ENCODE measurements around the gene FAM8A1.

Gene FAM8A1

GRCh38 chr6:17606606-17607005 lies 6.5 kb downstream of the FAM8A1 start:
- DNase-seq, result no peak

DNA sequence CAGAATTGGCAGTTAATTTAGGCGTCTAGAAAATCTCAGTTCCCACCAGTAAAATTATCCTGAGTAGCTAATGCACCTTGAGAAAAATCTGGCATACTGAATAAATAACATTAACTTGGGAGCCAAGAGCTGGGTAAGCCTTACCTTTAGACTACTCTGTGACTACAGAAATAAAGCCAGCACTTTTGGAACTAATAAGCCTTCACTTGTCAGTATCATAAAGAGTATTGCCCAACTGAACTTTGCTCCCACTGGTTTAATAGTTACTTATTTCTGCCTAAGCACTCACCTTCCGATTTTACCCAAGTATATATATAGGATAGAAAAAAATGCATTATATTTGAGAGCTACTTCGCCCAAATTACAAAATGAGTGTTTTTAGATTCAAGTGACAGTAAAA lies 10.7 kb downstream of the FAM8A1 start:
- no peak for DNase-seq

DNA sequence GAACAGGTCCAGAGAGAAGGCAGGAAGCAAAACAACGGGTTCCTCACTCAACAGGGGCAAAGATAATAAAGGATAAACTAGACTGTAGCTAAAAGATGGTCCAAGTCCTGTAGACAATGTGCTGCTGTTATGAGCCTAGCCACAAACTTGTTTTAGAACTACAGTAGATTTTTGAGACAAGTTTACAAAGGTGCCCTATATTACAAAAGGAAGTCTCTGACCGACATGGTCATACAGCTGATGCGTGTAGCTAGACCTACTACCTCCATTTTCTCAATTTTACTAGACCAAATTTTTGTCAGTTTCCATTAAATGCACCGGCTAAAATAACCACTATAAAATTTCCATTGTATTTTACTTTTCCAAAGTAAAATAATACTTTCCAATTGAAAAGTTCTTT lies 11.9 kb downstream of the FAM8A1 start:
- no peak for DNase-seq

GRCh38 chr6:17615794-17616193 lies 15.7 kb downstream of the FAM8A1 start:
- DNase-seq, result no peak

GRCh38 chr6:17621003-17621402 lies 20.9 kb downstream of the FAM8A1 start:
- no peak for DNase-seq

- no peak for DNase-seq
Observed at GRCh38 chr6:17622144-17622543, 22.0 kb downstream of the FAM8A1 start.

DNA sequence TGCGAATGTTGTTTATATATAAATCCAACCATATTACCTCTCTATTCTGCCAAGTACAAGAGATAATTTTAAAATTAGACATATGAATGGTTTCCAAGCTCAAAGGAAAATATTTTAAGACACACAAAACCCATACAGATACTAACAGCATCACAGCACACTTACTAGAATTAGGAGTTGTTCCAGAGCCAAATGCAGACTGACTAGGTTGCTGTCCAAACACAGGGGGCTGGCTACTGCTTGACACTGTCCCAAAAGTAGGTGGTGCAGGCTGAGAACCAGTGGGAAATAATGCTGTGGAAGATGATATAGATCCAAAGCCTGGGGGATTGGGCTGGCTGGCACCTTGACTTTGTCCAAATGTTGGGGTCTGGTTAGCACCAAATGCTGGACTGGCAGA lies 24.3 kb downstream of the FAM8A1 start:
- no peak for DNase-seq

DNA sequence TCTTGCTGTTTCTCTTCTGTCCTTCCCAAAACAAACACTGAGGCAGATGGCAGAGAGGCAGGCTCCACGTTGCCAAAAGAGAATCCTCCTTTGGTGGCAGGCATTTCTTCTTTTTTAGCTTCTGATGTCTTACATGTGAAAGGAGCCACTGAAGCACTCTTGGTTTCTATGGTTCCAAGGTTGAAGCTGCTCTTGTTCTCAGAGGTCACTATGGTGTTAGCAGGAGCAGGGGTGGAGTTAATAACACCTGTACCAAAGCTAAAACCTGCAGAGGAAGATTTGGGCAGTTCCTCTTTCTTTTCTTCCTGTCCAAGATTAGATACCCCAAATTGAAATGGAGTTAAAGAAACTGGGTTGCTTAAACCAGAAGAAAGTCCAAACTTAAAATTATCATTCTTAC lies 28.8 kb downstream of the FAM8A1 start:
- no peak for DNase-seq

DNA sequence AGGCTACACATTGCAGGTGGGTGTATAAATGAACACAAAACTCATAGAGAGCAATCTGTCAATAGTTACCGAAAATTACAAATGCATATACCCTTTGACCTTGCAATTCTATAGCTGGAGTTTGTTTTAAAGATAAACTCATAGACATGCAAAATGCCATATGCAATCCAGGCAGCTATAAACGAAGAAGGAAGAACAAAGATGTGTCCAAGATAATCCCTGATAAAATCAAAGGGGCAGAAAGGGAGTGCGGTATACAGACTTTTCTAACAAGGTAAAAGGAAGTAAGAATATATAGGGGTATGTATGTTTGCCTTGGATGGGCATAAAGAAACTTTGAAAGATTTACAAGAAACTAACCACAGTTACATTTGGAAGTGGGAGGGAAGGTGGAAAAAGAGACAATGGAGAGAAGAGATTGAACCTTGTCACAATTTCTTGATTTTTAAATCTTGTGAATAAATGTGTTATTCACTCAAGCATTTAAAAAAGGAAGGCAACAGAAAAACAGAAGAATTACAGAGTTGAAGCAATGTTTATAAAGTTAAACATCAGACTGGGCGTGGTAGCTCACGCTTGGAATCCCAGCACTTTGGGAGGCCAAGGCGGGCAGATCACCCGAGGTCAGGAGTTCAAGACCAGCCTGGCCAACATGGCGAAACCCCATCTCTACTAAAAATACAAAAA lies 29.9 kb downstream of the FAM8A1 start:
- no peak for DNase-seq

- no peak for DNase-seq
Observed at GRCh38 chr6:17630511-17631073, 30.5 kb downstream of the FAM8A1 start.

DNA sequence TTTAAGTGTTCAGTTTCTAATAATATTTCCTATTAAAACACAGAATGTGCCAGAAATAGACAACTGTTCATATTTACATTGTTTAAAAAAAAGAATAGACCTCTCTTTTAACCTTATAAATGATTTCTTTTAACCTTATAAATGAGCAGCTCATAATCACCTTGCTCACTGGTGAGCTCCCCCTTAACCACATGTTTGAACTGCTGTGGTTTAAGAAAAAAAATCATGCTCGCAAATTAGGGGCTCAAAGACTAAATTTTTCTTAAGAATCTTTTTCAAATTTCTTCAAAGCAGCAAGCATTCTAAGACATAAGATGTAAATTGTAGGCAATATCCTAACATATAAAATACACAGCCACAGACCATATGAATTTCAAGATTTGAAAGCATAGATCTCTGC lies 32.8 kb downstream of the FAM8A1 start:
- no peak for DNase-seq

DNA sequence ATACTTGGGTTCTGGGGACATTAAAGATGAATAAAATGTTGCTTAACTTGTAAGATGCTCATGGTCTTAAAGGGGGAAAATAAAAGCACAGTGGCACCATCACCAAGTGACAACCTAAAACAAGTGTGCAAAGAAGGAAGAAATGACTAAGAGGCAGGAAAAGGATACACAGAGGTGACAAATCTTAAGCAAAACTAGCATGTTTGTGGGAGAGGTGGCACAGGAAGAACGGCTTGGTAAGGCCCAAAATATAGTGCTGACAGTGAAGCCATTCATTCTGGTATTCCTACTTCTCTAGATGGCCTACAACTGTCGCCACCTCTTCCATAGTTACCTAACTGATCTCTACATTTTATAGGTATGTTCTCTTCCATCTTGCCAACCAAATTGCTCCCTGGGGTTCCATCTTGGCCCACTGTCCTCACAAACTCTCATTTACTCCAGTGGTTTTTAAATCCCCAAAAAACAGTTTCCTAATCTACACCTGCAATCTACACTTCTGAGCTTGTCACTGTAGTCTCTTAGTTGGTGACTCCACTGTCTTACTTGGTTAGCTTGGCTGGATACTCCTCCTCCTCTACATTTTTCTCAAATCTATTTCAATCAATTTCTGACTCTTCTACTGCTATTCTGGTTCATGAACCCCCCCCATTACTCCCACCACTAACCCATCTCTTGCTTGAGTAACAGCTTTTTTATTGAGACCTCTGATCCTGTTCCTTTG lies 33.5 kb downstream of the FAM8A1 start:
- no peak for DNase-seq

- DNase-seq, result no peak
Observed at GRCh38 chr6:17635568-17635967, 35.5 kb downstream of the FAM8A1 start.

GRCh38 chr6:17638212-17638715 lies 38.2 kb downstream of the FAM8A1 start:
- DNase-seq, result no peak

DNA sequence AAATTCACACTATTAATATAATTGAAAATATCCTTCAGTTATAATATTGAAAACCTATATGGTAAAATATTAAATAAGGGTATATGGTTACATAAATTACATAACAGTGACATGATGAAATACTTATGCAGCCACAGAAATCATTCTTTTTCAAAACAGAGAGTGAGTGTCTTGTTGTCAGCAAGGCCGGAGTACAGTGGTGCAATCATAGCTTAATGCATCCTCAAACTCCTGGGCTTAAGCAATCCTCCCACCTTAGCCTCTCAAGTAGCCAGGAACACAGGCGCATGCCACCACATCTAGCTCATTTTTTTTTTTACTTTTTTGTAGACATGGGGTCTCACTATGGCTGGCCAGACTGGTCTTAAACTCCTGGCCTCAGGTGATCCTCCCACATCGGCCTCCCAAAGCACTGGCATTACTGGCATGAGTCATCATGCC lies 40.4 kb downstream of the FAM8A1 start:
- no peak for DNase-seq

DNA sequence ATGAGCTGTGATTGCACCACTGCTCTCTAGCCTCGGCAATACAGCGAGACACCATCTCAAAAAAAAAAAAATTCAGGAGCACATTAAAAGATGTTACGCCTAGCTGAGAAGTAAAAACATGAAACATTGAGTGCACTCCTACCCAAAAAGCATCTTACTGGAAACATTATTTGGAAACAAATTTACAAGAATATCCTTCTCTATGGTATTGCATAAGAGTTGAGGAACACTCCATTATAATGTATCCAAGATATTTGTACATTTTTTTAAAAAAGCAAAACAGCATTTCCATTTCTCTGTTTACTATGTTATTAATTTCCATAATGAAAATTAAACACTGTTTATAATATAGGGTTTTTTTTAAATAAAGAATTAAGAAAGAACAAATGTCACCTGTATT lies 48.6 kb downstream of the FAM8A1 start:
- no peak for DNase-seq

- no peak for DNase-seq
Observed at GRCh38 chr6:17650656-17651309, 50.7 kb downstream of the FAM8A1 start.

GRCh38 chr6:17653198-17653882 lies 53.2 kb downstream of the FAM8A1 start:
- no peak for DNase-seq

DNA sequence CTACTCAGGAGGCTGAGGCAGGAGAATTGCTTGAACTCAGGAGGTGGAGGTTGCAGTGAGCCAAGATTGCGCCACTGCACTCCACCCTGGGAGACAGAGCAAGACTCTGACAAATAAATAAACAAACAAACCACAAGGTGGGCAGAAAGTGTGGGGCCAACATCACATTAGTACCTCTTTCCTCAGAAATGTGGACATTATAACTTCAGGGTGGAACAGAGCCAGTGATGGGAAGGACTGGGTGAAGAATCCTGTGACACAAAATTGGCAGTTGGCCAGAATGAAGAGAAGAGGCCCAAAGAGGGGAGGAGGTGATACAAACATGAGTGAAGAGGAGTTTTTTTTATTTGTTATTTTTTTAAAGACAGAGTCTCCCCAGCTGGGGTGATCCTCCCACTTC lies 56.0 kb downstream of the FAM8A1 start:
- DNase-seq, result no peak

GRCh38 chr6:17656644-17657043 lies 56.5 kb downstream of the FAM8A1 start:
- no peak for DNase-seq
